Liver (tissue), 9 donors: Measurements from ENCODE around the gene ZNF443. TPM values are rescaled to one million over a fixed set of nuclear protein-coding genes. Genes with fewer than 3 reads are reported as not detected.
"Not testable (repeated sequence)": the region's sequence is repeated elsewhere in the genome, so short reads cannot be mapped to it uniquely, and the experiment has no call there.

Experiments
- DNase-seq: peaks from one replicate; pipeline ENCODE4 v3.0.0-alpha.2; 2017; ENCODE audit warnings: low spot score
- H3K27ac ChIP-seq, 2 donors: one replicate each; pipeline ENCODE4 v1.7.0; 2013; ENCODE audit warnings: inconsistent platforms in 2 of 2, low read length in 2 of 2, control low read depth in 1 of 2, low read depth in 1 of 2, mild to moderate bottlenecking in 1 of 2
- H3K27me3 ChIP-seq, 4 donors: one replicate each; pipeline versions ENCODE4 v1.6.1 to v1.7.0; 2013; ENCODE audit warnings: low read length in 3 of 4, inconsistent platforms in 1 of 4, mild to moderate bottlenecking in 1 of 4, moderate library complexity in 1 of 4; ENCODE audit not compliant: control insufficient read depth in 4 of 4, insufficient read depth in 4 of 4
- H3K36me3 ChIP-seq, 4 donors: one replicate each; pipeline versions ENCODE4 v1.6.1 to v1.7.0; 2013; ENCODE audit warnings: low read length in 3 of 4, mild to moderate bottlenecking in 3 of 4, low read depth in 1 of 4, moderate library complexity in 1 of 4; ENCODE audit not compliant: control insufficient read depth in 4 of 4, insufficient read depth in 3 of 4
- H3K4me1 ChIP-seq, 4 donors: one replicate each; pipeline versions ENCODE4 v1.6.1 to v1.7.0; 2013; ENCODE audit warnings: low read length in 3 of 4, mild to moderate bottlenecking in 3 of 4, moderate library complexity in 1 of 4; ENCODE audit not compliant: control insufficient read depth in 4 of 4, insufficient read depth in 4 of 4
- H3K4me3 ChIP-seq, 3 donors: one replicate each; pipeline versions ENCODE4 v1.6.1 to v1.7.0; 2013; ENCODE audit warnings: low read length in 3 of 3, control low read depth in 1 of 3, low read depth in 1 of 3, mild to moderate bottlenecking in 1 of 3
- H3K9ac ChIP-seq, 2 donors: one replicate each; pipeline ENCODE4 v1.7.0; 2013; ENCODE audit warnings: low read length in 2 of 2, mild to moderate bottlenecking in 2 of 2, moderate library complexity in 2 of 2, control low read depth in 1 of 2, low read depth in 1 of 2
- H3K9me3 ChIP-seq, 4 donors: one replicate each; pipeline versions ENCODE4 v1.6.1 to v1.7.0; 2013; ENCODE audit warnings: low read length in 3 of 4; ENCODE audit not compliant: control insufficient read depth in 4 of 4
- EGR1 ChIP-seq, 2 donors: IDR thresholded peaks; 2 replicates each; pipeline ENCODE4 v1.6.1; 2016 to 2018; ENCODE audit warnings: antibody characterized with exemption in 2 of 2, low read depth in 2 of 2
- FOXA1 ChIP-seq: IDR thresholded peaks from 2 replicates; pipeline ENCODE4 v1.6.1; 2016; ENCODE audit warnings: antibody characterized with exemption
- FOXA2 ChIP-seq: IDR thresholded peaks from 2 replicates; pipeline ENCODE4 v1.6.1; 2016; ENCODE audit warnings: antibody characterized with exemption
- HNF4G ChIP-seq: IDR thresholded peaks from 2 replicates; pipeline ENCODE4 v1.6.1; 2016; ENCODE audit warnings: antibody characterized with exemption
- JUND ChIP-seq, 2 donors: IDR thresholded peaks; 2 replicates each; pipeline ENCODE4 v1.6.1; 2016; ENCODE audit warnings: antibody characterized with exemption in 2 of 2
- RAD21 ChIP-seq, 2 donors: IDR thresholded peaks; 2 replicates each; pipeline ENCODE4 v1.6.1; 2016; ENCODE audit warnings: antibody characterized with exemption in 2 of 2, mild to moderate bottlenecking in 2 of 2
- RXRA ChIP-seq, 2 donors: IDR thresholded peaks; 2 replicates each; pipeline ENCODE4 v1.6.1; 2017 to 2018; ENCODE audit warnings: antibody characterized with exemption in 2 of 2, mild to moderate bottlenecking in 1 of 2
- SP1 ChIP-seq: IDR thresholded peaks from 2 replicates; pipeline ENCODE4 v1.6.1; 2018; ENCODE audit warnings: antibody characterized with exemption, mild to moderate bottlenecking
- TAF1 ChIP-seq: conservative IDR thresholded peaks from 2 replicates; pipeline ENCODE4 v1.6.1; 2016; ENCODE audit warnings: antibody characterized with exemption, mild to moderate bottlenecking
- YY1 ChIP-seq: IDR thresholded peaks from 2 replicates; pipeline ENCODE4 v1.6.1; 2016; ENCODE audit warnings: antibody characterized with exemption, mild to moderate bottlenecking
- WGBS: extraction: QIAGEN DNeasy Blood & Tissue Kit; methylation state at CpG from one replicate; pipeline ENCODE4 v1.1.7; 2013; 5-methylcytosine and 5-hydroxymethylcytosine counted together
- polyA plus RNA-seq, 2 donors: library from polyadenylated mRNA; stranded (reverse) in 1 of 2; unstranded in 1 of 2; fragments of 200-250 nt in 1 of 2; fragments of >200 nt in 1 of 2; fragmentation: Nextera tagmentation in 1 of 2; extraction: Ambion mirVana in 1 of 2; gene quantifications; one replicate each; pipeline versions ENCODE4 v1.2.1 to v1.2.3, GENCODE V29; 2013 to 2015
- total RNA-seq, 2 donors: library from RNA; depleted of rRNA; stranded (reverse); fragments of >200 nt; gene quantifications; one replicate each; pipeline ENCODE4 v1.2.3, GENCODE V29; 2014
- TF ChIP-seq, protein P1 (sequence below): IDR thresholded peaks from 2 replicates; pipeline ENCODE4 v1.6.1; 2016; ENCODE audit warnings: antibody characterized with exemption
- TF ChIP-seq, protein P2 (sequence below): fragments of 150-350 bp; IDR thresholded peaks from 2 replicates; pipeline ENCODE4 v1.5.1; 2017; ENCODE audit warnings: improper control_type of control experiment, low read depth, low read length; ENCODE audit not compliant: missing input control
- TF ChIP-seq, protein P3 (sequence below): IDR thresholded peaks from 2 replicates; pipeline ENCODE4 v1.6.1; 2016; ENCODE audit warnings: antibody characterized with exemption
- TF ChIP-seq, protein P4 (sequence below): IDR thresholded peaks from 2 replicates; pipeline ENCODE4 v1.6.1; 2016; ENCODE audit warnings: antibody characterized with exemption, mild to moderate bottlenecking
- TF ChIP-seq, protein P5 (sequence below): IDR thresholded peaks from 2 replicates; pipeline ENCODE4 v1.6.1; 2016; ENCODE audit warnings: antibody characterized with exemption
- donor health status: healthy.
- donor health status: healthy.
- donor health status: healthy.
- donor health status: healthy.
- donor health status: healthy.

ZNF443 gene
- total and polyA plus RNA-seq, 4 donors = 1.1 to 7.4 (median 2.3) TPM

DNA sequence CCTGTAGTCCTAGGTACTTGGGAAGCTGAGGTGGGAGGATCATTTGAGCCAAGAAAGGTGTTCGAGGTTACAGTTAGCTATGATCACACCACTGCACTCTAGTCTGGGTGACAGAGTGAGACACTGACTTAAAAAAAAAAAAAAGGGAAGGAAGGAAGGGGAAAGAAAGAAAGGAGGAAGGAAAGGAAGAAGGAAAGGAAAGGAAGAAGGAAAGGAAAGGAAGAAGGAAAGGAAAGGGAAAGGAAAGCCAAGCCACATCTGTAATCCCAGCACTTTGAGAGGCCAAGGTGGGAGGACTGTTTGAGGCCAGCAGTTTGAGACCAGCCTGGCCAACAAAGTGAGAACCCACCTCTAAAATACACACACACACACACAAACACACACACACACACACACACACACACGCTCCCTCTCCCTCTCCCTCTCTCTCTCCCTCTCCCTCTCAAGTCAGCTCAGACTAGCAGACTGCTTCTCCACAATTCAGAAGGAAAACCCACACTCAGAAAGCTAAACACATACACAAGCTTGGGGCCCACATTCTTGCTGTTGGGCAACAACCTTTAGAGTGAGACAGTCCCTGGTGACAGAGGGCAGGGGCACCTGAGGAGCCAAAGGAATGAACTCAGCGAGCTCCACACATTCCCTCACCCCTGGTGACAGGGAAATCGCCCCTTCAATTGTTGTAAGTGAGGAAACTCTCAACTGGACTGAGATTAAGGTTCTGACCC lies 41.1 kb upstream of the ZNF443 start:
- TF ChIP-seq FOXA2 (no peak), HNF4G (no peak), FOXA1 (no peak), TAF1 (no peak)
- Histone ChIP-seq H3K4me1 (peaks cover 0 to 12% (median 3%) of the 10 kb centered on the region in 4 donors), H3K9ac (no peak overlapping the region), H3K4me3 (no peak overlapping the region), H3K27ac (no peak overlapping the region), H3K9me3 (no peaks in the 10 kb centered on the region), H3K36me3 (peaks cover 0 to 2% (median 0%) of the 10 kb centered on the region in 4 donors), H3K27me3 (no peaks in the 10 kb centered on the region)
- DNase-seq = no peak
- 79% methylated on average over 4 of the region's 4 CpGs for WGBS

DNA sequence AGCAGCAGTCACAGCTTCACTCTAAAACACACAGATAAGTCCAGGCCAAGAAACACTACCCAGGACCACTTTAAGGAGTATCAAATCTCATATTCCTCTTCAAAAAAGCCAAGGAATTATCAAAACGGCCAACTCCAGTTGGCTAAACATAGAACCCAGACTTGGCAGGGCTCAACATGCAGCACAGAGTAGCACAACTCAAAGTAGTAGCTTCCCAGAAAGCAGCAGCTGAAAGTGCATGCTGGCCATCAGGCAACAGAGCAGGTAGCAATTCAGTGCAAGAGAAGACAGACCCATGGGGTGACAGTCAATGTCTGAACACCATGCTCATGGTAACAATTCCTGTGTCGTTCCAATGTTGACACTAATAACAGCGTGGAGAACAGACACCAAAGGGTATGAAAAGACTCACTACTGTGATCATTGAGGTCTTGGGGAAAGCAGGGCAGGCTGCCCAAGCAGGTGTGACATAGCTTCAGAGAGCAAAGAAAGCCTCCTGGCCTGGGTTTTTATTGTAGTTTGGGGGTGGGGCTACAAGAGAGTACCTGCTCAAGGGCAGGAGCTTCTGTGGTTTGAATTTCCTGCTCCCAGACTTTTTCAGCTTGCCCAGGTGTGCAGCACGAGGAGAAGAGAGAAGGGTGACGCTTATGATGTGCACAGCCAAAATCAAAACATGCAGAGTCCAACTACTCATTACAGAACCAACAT lies 37.6 kb upstream of the ZNF443 start:
- TF ChIP-seq SP1 (no peak), HNF4G (no peak), FOXA1 (no peak), YY1 (no peak), EGR1 (IDR thresholded peaks at IDR 0.05; ENCODE audit: low read depth in 2 of 2) (no peak), RAD21 (IDR thresholded peaks at IDR 0.05) (no peak), JUND (IDR thresholded peaks at IDR 0.05) (no peak), TAF1 (no peak), RXRA (IDR thresholded peaks at IDR 0.05) (no peak)
- TF ChIP-seq, protein P1, sequence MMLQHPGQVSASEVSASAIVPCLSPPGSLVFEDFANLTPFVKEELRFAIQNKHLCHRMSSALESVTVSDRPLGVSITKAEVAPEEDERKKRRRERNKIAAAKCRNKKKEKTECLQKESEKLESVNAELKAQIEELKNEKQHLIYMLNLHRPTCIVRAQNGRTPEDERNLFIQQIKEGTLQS = no peak
- TF ChIP-seq, protein P2, sequence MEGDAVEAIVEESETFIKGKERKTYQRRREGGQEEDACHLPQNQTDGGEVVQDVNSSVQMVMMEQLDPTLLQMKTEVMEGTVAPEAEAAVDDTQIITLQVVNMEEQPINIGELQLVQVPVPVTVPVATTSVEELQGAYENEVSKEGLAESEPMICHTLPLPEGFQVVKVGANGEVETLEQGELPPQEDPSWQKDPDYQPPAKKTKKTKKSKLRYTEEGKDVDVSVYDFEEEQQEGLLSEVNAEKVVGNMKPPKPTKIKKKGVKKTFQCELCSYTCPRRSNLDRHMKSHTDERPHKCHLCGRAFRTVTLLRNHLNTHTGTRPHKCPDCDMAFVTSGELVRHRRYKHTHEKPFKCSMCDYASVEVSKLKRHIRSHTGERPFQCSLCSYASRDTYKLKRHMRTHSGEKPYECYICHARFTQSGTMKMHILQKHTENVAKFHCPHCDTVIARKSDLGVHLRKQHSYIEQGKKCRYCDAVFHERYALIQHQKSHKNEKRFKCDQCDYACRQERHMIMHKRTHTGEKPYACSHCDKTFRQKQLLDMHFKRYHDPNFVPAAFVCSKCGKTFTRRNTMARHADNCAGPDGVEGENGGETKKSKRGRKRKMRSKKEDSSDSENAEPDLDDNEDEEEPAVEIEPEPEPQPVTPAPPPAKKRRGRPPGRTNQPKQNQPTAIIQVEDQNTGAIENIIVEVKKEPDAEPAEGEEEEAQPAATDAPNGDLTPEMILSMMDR = no peak
- TF ChIP-seq, protein P3, sequence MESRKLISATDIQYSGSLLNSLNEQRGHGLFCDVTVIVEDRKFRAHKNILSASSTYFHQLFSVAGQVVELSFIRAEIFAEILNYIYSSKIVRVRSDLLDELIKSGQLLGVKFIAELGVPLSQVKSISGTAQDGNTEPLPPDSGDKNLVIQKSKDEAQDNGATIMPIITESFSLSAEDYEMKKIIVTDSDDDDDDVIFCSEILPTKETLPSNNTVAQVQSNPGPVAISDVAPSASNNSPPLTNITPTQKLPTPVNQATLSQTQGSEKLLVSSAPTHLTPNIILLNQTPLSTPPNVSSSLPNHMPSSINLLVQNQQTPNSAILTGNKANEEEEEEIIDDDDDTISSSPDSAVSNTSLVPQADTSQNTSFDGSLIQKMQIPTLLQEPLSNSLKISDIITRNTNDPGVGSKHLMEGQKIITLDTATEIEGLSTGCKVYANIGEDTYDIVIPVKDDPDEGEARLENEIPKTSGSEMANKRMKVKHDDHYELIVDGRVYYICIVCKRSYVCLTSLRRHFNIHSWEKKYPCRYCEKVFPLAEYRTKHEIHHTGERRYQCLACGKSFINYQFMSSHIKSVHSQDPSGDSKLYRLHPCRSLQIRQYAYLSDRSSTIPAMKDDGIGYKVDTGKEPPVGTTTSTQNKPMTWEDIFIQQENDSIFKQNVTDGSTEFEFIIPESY = no peak
- TF ChIP-seq, protein P4, sequence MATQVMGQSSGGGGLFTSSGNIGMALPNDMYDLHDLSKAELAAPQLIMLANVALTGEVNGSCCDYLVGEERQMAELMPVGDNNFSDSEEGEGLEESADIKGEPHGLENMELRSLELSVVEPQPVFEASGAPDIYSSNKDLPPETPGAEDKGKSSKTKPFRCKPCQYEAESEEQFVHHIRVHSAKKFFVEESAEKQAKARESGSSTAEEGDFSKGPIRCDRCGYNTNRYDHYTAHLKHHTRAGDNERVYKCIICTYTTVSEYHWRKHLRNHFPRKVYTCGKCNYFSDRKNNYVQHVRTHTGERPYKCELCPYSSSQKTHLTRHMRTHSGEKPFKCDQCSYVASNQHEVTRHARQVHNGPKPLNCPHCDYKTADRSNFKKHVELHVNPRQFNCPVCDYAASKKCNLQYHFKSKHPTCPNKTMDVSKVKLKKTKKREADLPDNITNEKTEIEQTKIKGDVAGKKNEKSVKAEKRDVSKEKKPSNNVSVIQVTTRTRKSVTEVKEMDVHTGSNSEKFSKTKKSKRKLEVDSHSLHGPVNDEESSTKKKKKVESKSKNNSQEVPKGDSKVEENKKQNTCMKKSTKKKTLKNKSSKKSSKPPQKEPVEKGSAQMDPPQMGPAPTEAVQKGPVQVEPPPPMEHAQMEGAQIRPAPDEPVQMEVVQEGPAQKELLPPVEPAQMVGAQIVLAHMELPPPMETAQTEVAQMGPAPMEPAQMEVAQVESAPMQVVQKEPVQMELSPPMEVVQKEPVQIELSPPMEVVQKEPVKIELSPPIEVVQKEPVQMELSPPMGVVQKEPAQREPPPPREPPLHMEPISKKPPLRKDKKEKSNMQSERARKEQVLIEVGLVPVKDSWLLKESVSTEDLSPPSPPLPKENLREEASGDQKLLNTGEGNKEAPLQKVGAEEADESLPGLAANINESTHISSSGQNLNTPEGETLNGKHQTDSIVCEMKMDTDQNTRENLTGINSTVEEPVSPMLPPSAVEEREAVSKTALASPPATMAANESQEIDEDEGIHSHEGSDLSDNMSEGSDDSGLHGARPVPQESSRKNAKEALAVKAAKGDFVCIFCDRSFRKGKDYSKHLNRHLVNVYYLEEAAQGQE = no peak
- TF ChIP-seq, protein P5, sequence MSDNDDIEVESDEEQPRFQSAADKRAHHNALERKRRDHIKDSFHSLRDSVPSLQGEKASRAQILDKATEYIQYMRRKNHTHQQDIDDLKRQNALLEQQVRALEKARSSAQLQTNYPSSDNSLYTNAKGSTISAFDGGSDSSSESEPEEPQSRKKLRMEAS = no peak
- H3K27ac ChIP-seq = no peak overlapping the region
- H3K9me3 ChIP-seq = no peaks in the 10 kb centered on the region
- 79% methylated on average over 5 of the region's 5 CpGs for whole genome bisulfite sequencing
- H3K4me1 ChIP-seq = no peaks in the 10 kb centered on the region
- no peak overlapping the region for H3K9ac ChIP-seq
- DNase-seq = no peak
- H3K27me3 ChIP-seq = no peaks in the 10 kb centered on the region
- H3K4me3 ChIP-seq = no peak overlapping the region
- peaks cover 0 to 2% (median 0%) of the 10 kb centered on the region in 4 donors for H3K36me3 ChIP-seq

DNA sequence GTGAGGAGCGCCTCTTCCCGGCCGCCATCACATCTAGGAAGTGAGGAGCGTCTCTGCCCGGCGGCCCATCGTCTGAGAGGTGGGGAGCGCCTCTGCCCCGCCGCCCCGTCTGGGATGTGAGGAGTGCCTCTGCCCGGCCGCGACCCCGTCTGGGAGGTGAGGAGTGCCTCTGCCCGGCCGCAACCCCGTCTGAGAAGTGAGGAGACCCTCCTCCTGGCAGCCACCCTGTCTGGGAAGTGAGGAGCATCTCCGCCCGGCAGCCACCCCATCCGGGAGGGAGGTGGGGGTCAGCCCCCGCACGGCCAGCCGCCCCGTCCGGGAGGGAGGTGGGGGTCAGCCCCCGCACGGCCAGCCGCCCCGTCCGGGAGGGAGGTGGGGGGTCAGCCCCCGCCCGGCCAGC lies 26.8 kb upstream of the ZNF443 start:
- not testable (repeated sequence) for H3K27ac ChIP-seq, H3K9ac ChIP-seq, H3K4me3 ChIP-seq, H3K27me3 ChIP-seq, DNase-seq, H3K4me1 ChIP-seq
- 98% methylated on average over 33 of the region's 33 CpGs for WGBS
- peaks cover 22 to 60% (median 30%) of the 10 kb centered on the region in 4 donors for H3K9me3 ChIP-seq
- peaks cover 0 to 26% (median 13%) of the 10 kb centered on the region in 4 donors for H3K36me3 ChIP-seq
